Spleen (tissue), 11 donors: ENCODE measurements around the gene SLC34A3. TPM values are rescaled to one million over a fixed set of nuclear protein-coding genes. Genes with fewer than 3 reads are reported as not detected.

Experiments
- DNase-seq: peaks from one replicate; pipeline ENCODE4 v3.0.0-alpha.2; 2020
- H3K27ac ChIP-seq, 8 donors: fragments of 200-600 bp; sonication (generic) in 7 of 8; 1 replicate in 4 of 8; 2 replicates in 4 of 8; pipeline versions ENCODE4 v1.5.0 to v1.8.0; 2016 to 2021; ENCODE audit warnings: inconsistent platforms in 4 of 8, mild to moderate bottlenecking in 4 of 8, moderate library complexity in 1 of 8
- H3K27me3 ChIP-seq, 7 donors: fragments of 200-600 bp; sonication (generic) in 6 of 7; replicated peaks in 1 of 7; 1 replicate in 4 of 7; 2 replicates in 3 of 7; pipeline versions ENCODE4 v1.5.0 to v1.8.0; 2016 to 2021; ENCODE audit warnings: inconsistent platforms in 3 of 7, mild to moderate bottlenecking in 1 of 7
- H3K36me3 ChIP-seq, 6 donors: fragments of 200-600 bp; sonication (generic) in 5 of 6; 1 replicate in 4 of 6; 2 replicates in 2 of 6; pipeline versions ENCODE4 v1.5.0 to v1.8.0; 2016 to 2021; ENCODE audit warnings: inconsistent platforms in 2 of 6
- H3K4me1 ChIP-seq, 6 donors: fragments of 200-600 bp; sonication (generic) in 5 of 6; 1 replicate in 3 of 6; 2 replicates in 3 of 6; pipeline versions ENCODE4 v1.5.0 to v1.8.0; 2016 to 2021; ENCODE audit warnings: inconsistent platforms in 3 of 6
- H3K4me3 ChIP-seq, 8 donors: fragments of 200-600 bp; sonication (generic) in 7 of 8; 1 replicate in 4 of 8; 2 replicates in 4 of 8; pipeline versions ENCODE4 v1.5.0 to v1.8.0; 2016 to 2021; ENCODE audit warnings: inconsistent platforms in 4 of 8, mild to moderate bottlenecking in 4 of 8, moderate library complexity in 2 of 8
- H3K9me3 ChIP-seq, 8 donors: fragments of 200-600 bp; sonication (generic) in 7 of 8; 1 replicate in 4 of 8; 2 replicates in 4 of 8; pipeline versions ENCODE4 v1.5.0 to v1.8.0; 2016 to 2021; ENCODE audit warnings: inconsistent platforms in 4 of 8
- CTCF ChIP-seq, 11 experiments: fragments of 200-600 bp in 7 of 11; fragments of 450-650 bp in 4 of 11; sonication (generic) in 4 of 11; IDR thresholded peaks in 8 of 11; conservative IDR thresholded peaks in 3 of 11; 1 replicate in 7 of 11; 2 replicates in 4 of 11; pipeline versions ENCODE4 v1.4.0 to v1.8.0; 2016 to 2021; ENCODE audit warnings: antibody characterized with exemption in 11 of 11, inconsistent platforms in 4 of 11, mild to moderate bottlenecking in 1 of 11
- POLR2A ChIP-seq, 3 donors: fragments of 450-650 bp; IDR thresholded peaks; one replicate each; pipeline ENCODE4 v1.5.1; 2017; ENCODE audit warnings: antibody characterized with exemption in 3 of 3, mild to moderate bottlenecking in 1 of 3
- POLR2AphosphoS5 ChIP-seq, 3 donors: sonication (generic); formaldehyde crosslinking; IDR thresholded peaks; one replicate each; pipeline ENCODE4 v1.5.1; 2017; ENCODE audit warnings: antibody characterized with exemption in 3 of 3
- WGBS, 5 donors: extraction: QIAGEN DNeasy Blood & Tissue Kit in 3 of 5; methylation state at CpG; one replicate each; pipeline versions ENCODE4 v1.1.5 to v1.1.7; 2013 to 2018; 5-methylcytosine and 5-hydroxymethylcytosine counted together
- intact Hi-C: fragments of 100-400 bp; cut with DNase I; formaldehyde crosslinking; loops from one replicate; pipeline ENCODE4 v1.15.0; 2023; ENCODE audit warnings: low total_unique reads
- polyA plus RNA-seq, 3 donors: library from polyadenylated mRNA; stranded (reverse); fragments of 200-250 nt; gene quantifications; one replicate each; pipeline ENCODE4 v1.2.1, GENCODE V29; 2013
- total RNA-seq, 7 donors: library from RNA; depleted of rRNA in 3 of 7; stranded (reverse); fragments of >200 nt in 3 of 7; fragmentation: NEBNext Ultra II Directional in 4 of 7; extraction: Animal tissue kit (Norgen Biotek cat#: 25700) in 4 of 7; gene quantifications; one replicate each; pipeline versions ENCODE4 v1.1.0 to v1.2.1, GENCODE V29; 2016 to 2021
- donor health status: healthy with polysubstance abuse.
- donor health status: DM: no; HTN: no; CAD: no; lungs with moderate emphysema.
- donor health status: DM: no; HTN: no; CAD: no.
- donor health status: Bipolar disorder and iron deficiency.
- donor health status: healthy.
- donor health status: DM: no; HTN: no; CAD: no.
- donor health status: DM: yes; HTN: yes; CAD: no.

The SLC34A3 gene
- total and polyA plus RNA-seq, 10 donors: not detected

GRCh38 chr9:137278061-137278701, 47.5 kb downstream of the SLC34A3 start:
- intact Hi-C loops: no loop called here
- WGBS, 5 donors: 7 to 12% (median 11%) methylated on average over 13 to 54 of the region's 54 CpGs
- TF ChIP-seq CTCF (IDR thresholded peaks at IDR 0.05 in 8 of 11, conservative IDR thresholded peaks at IDR 0.05 in 3 of 11) (no peak), POLR2A (IDR thresholded peaks at IDR 0.05) (no peak), POLR2AphosphoS5 (IDR thresholded peaks at IDR 0.05) (no peak)
- Histone ChIP-seq H3K36me3 (peaks cover 0 to 56% (median 22%) of the 10 kb centered on the region in 6 donors), H3K4me3 (peak overlapping the region; percentile 54 to 91 (median 66)), H3K27me3 (no peaks in the 10 kb centered on the region), H3K9me3 (no peaks in the 10 kb centered on the region), H3K4me1 (peaks cover 11 to 96% (median 80%) of the 10 kb centered on the region in 6 donors), H3K27ac (peak overlapping the region; percentile 84 to 95 (median 92))
- DNase-seq: peak; percentile 89

DNA sequence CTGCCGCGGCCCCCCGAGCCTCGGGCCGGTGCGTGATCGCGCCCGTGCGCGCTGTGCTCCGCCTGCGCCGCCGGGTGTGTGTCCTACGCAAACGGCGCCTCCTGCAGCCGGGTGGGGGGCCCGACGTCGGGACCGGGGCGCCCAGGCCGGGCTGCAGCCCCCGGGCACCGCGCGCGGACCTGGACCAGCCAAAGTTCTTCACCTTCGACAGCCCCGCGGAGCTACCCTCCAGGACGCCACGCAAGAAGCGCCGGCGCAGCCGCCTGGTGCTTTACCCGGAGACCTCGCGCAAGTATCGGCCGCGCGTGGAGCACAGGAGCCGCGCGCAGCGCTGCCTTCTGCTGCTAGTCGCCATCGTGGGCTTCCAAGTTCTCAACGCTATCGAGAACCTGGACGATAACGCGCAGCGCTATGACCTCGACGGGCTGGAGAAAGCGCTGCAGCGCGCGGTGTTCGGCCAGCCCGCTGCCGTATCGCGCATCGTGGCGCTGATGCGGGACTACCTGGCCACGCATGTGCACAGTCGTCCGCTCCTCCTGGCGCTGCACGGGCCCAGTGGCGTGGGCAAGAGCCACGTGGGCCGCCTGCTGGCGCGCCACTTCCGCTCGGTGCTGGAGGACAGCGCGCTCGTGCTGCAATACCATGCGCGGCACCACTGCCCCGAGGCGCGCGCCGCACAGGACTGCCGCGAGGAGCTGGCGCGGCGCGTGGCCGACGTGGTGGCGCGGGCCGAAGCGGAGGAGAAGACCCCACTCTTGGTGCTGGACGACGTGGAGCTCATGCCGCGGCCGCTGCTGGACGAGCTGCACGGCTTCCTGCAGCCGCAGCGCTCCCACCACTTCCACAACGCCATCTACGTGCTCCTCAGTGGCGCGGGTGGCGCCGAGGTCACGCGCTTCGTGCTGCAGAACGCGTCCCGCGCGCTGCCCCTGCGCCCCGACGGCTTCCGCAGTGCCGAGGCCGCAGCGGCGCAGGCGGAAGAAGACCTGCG, 48.3 kb downstream of the SLC34A3 start:
- Histone ChIP-seq H3K27me3 (no peaks in the 10 kb centered on the region), H3K4me3 (peak overlapping the region; percentile 54 to 91 (median 66)), H3K4me1 (peaks cover 11 to 94% (median 84%) of the 10 kb centered on the region in 6 donors), H3K27ac (peak overlapping the region in 6 of 8 donors; percentile 92 to 95 (median 94)), H3K9me3 (no peaks in the 10 kb centered on the region), H3K36me3 (peaks cover 0 to 56% (median 23%) of the 10 kb centered on the region in 6 donors)
- WGBS, 5 donors: 87 to 97% (median 89%) methylated on average over 107 to 139 of the region's 139 CpGs
- peak; percentile 78 for DNase-seq
- TF ChIP-seq CTCF (IDR thresholded peaks at IDR 0.05 in 8 of 11, conservative IDR thresholded peaks at IDR 0.05 in 3 of 11): no peak
- peak in 1 of 3 donors; percentile 23 for TF ChIP-seq POLR2AphosphoS5 (IDR thresholded peaks at IDR 0.05)
- no peak for TF ChIP-seq POLR2A (IDR thresholded peaks at IDR 0.05)
- intact Hi-C loops: no loop called here

- H3K4me3 ChIP-seq: peak overlapping the region in 1 of 8 donors; percentile 36
- TF ChIP-seq POLR2AphosphoS5 (IDR thresholded peaks at IDR 0.05) (peak in 1 of 3 donors; percentile 51), POLR2A (IDR thresholded peaks at IDR 0.05) (no peak), CTCF (IDR thresholded peaks at IDR 0.05 in 8 of 11, conservative IDR thresholded peaks at IDR 0.05 in 3 of 11) (no peak)
- peak; percentile 79 for DNase-seq
- no peaks in the 10 kb centered on the region for H3K27me3 ChIP-seq
- H3K27ac ChIP-seq: peak overlapping the region in 1 of 8 donors; percentile 8
- no peaks in the 10 kb centered on the region for H3K9me3 ChIP-seq
- H3K36me3 ChIP-seq: peaks cover 0 to 63% (median 23%) of the 10 kb centered on the region in 6 donors
- H3K4me1 ChIP-seq: peaks cover 11 to 87% (median 81%) of the 10 kb centered on the region in 6 donors
- intact Hi-C loops: no loop called here
- 86 to 93% (median 89%) methylated on average over 35 to 41 of the region's 41 CpGs for WGBS, 5 donors
These were observed 49.2 kb downstream of the SLC34A3 start for GRCh38 chr9:137279741-137280473.
